ENCODE results near the gene BCAS3.
"Not testable (repeated sequence)": the region's sequence is repeated elsewhere in the genome, so short reads cannot be mapped to it uniquely, and the experiment has no call there.

Gene BCAS3

DNA sequence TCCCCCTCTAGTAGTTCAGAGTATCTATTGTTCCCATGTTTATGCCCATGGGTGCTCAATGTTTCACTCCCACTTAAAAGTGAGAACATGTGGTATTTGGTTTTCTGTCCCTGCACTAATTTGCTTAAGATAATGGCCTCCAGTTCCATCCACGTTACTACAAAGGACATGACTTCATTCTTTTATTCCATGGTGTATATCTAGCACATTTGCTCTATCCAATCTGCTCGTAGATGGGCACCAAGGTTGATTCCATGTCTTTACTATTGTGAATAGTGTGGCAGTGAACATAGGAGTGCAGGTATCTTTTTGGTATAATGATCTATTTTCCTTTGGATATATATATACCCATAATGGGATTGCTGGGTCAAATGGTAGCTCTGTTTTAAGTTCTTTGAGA lies 552.8 kb downstream of the BCAS3 start:
- DNase-seq (ENCODE audit: low spot score), result no peak

DNA sequence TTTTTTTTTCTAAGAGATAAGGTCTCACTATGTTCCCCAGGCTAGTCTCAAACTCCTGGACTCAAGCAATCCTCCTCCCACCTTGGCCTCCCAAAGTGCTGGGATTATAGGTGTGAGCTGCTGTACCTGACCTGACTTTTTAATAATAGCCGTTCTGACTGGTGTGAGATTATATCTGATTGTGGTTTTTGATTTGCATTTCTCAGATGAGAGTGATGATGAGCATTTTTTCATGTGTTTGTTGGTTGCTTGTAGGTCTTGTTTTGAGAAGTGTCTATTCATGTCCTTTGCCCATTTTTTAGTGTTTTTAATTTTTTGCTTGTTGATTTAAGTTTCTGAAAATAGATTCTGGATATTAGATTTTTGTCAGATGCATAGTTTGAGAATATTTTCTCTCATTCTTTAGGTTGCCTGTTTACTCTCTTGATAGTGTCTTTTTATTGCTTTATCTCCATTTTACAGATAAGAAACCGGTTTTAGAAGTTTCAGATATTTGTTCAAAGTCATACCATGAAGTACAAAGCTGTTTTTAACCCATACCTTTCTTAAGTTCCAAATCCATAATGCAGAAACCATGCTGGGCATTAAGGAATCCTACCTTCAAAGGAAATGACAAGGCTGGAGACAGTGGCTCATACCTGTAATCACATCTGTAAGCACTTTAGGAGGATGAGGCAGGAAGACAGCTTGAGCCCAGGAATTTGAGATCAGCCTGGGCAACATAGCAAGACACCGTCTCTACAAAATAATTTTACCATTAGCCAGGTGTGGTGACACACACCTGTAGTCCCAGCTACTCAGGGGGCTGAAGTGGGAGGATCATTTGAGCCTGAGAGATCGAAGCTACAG lies 553.5 kb downstream of the BCAS3 start:
- DNase-seq (ENCODE audit: low spot score), result no peak

DNA sequence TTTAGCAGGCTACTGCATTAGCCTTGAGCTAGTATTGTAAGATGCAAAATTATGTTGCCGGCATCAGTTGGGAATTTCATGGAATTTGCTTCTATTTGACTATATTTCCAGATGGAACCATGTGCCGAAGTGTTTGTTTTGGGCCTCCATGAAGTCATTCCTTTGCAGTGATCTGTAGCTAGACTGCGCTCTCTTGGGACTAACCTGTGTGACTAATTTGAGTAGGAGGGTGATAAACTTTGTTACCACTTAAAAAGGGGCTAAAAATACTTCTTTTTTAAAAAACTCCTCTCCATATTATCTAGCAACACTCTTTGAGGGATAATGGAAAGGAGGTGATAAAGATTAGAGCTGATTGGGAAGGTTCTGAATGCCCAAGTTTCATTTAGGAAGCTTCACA lies 555.2 kb downstream of the BCAS3 start:
- no peak for DNase-seq (ENCODE audit: low spot score)

DNA sequence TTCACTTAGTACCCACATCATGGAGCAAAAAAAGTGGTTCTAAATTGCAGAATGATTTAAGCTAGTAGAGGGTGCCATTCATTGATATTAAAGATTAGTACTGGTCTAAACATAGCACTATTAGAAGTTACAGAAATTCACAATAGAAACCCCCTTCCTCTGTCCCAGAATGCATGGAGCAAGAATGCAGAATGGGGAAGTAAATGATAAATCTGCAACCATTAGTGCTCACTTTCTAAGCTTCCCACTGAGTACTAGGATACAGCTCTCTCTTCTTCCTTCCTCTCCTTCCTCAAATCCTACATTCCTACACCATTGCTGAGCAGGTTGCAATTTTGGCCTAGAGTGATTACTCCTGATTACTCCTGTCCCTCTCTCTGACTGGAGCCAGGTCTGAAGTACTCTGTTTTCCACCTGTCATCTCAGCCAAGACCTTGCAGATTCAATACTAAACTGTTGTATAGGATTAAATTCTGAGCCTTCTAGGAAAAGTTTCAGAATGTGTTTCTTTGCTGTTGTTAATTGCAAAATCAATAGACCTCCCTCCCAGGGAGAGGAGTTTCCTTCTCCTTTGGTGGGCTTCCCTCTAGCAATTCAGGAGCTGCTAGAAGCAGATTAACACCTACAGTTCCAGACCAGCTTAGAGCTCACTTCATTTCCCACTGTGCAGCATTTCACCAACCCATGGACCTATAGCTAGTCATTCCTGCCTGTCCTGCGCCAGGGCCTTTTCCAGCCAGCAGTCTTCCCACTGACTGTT lies 556.5 kb downstream of the BCAS3 start:
- no peak for DNase-seq (ENCODE audit: low spot score)

DNA sequence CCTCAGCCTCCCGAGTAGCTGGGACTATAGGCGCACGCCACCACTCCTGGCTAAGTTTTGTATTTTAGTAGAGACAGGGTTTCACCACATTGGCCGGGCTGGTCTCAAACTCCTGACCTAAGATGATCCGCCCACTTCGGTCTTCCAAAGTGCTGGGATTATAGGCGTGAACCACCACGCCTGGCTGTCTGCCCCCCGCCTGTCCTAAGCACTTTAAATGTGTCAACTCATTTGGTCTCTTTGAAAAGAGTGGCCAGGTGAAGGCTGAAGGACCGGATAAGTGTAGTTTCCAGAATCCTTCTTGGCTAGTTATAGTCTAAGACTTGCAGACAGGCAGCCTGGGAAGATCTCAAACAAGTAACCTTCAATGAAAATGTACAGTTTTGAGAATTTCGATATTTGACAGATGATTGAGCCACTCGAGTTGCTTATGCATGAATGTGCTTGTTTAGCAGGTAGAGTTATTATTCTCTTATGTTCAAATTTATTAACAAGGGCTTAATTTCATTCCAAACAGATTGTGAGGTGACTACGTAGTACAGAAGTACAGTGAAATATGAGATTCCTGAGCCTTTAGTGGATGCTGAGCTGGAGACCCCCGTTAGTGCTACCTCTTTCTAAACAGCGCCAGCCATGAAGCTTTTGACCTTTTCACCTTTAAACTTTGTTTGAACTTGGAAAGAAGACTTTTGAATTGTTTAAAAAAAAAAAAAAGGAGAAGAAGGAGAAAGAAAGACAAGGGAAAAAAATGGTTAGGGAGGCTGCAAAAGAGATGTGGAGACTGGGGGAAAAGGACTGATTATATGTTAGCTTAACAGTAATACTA lies 557.6 kb downstream of the BCAS3 start:
- DNase-seq (ENCODE audit: low spot score), result no peak

DNA sequence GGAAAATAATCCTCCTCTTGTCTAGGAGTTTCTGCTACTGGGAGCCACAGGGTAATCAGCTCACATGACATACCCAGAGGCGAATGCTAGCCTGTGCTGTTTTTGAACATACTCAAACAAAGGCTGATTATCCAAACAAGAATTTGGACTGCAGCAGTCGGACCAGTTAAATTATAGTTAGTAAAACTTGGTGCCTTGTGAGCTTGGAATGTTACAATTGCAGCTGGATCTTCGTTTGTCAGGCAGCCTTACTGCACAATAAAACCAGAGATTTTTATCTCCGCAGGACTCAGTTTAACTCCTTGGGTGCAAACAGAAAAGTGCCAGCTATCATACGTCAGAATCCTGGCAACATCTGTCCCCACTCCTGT lies 558.2 kb downstream of the BCAS3 start:
- no peak for DNase-seq (ENCODE audit: low spot score)

DNA sequence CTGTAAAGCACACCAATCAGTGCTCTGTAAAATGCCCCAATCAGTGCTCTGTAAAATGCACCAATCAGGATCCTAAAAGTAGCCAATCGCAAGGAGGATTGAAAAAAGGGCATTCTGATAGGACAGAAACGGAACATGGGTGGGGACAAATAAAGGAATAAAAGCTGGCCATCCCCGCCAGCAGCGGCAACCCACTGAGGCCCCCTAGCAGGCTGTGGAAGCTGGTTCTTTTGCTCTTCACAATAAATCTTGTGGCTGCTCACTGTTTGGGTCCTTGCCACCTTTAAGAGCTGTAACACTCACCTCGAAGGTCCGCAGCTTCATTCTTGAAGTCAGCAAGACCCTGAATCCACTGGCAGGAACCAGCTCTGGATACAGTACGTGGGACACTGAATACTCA lies 559.6 kb downstream of the BCAS3 start:
- DNase-seq (ENCODE audit: low spot score), result peak; percentile 23

DNA sequence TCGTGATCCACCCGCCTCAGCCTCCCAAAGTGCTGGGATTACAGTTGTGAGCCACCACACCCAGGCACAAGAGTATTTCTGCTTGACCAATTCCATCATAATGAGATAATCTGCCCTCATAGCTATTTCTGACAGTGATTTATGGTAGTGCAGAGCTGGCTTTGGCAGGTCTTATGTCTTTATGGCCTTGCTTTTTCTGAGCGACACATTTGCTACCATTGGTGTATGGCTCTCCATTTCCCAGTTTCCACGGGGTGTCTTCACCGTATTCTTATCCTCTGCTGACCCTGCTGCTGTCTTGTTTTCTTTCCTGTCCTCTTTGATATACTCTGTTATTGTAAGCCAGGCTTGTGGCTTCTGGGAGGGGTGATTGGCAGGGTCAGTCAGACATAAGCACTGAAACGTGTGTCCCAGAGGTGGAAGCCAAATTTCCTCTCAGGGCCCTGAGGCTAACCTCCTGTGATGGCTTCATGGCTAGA lies 560.8 kb downstream of the BCAS3 start:
- no peak for DNase-seq (ENCODE audit: low spot score)

DNA sequence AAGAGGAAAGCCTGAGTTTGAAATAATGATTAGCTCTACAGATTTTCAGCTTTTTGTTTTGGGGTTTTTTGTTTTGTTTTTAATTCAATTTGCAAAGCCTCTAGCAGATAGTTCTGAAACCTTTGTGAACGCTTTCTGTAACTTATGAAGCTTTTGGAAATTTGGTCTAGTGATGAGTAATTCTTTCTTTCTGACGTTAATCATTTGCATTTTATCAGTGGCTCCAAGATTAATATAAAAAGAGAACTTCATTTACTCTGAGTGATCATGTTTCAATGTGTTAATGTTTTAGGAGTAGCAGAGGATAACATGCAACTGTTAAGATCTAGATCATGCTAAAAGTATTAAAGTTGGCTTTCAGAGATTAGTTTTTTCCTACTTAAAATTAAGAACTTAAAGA lies 561.7 kb downstream of the BCAS3 start:
- DNase-seq (ENCODE audit: low spot score), result no peak

DNA sequence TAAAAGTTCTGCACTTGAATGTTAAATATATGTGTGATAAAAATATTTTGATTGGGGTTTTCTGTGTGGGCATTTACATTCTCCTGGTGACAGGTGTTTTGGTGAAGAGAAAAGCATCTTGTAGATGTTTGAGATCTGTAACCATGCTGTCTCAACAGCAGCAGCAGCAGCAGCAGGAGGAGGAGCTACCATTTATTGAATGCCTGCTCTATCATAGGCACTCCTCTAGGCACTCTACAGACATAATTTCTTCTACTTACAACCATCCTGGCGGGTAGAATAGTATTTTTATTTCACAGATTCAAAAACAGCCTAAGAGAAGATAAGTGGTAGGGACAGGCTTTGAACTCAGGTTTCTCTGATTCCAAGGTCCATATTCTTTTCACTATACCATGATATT lies 562.3 kb downstream of the BCAS3 start:
- DNase-seq (ENCODE audit: low spot score), result no peak

DNA sequence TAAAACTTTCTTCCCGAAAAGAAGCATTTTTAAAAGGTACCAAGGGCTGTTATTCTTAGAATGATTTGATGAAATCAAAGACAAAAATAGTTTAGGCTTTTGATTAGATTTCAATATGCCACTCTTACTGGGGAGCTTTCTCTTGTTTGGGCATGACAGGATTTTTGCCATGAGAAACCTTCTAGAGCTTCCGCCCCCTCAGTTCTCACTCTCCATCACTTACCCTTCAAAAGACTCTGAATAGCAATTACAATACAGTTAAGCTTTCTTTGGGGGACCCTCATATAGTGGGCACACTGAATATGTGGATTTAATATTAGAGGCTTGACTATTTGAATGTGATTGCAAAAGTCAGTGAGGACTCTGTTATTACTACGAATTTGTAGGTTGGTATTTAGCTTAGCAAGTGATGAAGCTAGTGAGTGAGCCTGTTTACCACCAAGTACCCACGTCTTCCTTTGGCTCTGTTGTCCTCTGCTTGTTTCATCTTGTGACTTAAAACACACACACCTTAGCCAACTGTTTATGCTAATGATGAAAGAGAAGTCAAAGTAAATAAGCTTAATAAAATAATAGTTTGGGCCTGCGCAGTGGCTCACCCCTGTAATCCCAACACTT lies 563.3 kb downstream of the BCAS3 start:
- no peak for DNase-seq (ENCODE audit: low spot score)

DNA sequence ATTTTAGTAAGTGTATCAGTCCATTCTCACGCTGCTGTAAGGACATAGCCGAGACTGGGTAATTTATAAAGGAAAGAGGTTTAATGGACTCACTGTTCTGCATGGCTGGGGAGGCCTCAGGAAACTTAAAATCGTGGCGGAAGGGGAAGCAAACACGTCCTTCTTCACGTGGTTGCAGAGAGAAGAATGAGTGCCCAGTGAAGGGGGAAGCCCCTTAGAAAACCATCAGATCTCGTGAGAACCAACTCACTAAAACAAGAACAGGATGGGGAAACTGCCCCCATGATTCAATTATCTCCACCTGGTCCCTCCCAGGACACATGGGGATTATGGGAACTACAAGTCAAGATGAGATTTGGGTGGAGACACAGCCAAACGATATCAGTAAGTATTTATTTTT lies 567.3 kb downstream of the BCAS3 start:
- not testable (repeated sequence) for DNase-seq (ENCODE audit: low spot score)

DNA sequence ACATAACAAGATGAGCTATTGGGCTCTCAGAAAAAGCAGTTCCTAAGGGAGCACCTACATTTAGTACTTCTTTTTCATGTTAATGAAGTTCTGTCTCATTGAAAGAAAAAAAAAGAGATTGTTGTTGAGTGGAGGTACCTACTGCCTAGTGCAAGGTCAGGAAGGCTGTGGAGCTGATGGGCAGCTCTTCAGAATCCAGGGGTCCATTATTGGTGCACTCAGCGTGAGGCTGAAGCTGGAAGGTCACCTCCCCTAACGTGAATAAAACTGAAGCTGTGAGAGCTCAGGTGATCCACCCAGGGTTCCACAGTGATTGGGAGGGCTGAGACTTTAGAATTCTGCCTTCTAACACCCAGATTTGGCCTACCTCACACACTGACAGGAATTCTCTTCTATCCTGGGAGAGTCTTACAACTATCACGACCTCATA lies 568.1 kb downstream of the BCAS3 start:
- no peak for DNase-seq (ENCODE audit: low spot score)

DNA sequence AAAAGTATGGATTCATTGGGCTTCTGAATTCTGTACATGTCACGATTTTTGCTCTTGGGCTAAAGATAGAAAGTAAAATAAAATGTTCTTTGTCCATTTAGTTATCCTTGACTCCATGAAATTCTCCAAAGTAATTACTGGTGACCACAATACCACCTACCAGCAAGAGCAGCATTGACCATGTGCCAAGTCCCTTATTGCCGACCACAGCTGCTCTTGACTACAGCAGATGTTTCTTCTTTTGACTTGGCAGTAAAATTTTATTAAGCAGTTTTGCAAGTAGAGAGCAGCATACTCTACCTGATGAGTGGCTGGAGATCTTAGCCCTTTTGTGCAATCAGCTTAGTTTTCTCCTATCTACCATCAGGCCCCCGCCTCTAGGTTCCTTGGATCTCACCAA lies 569.8 kb downstream of the BCAS3 start:
- no peak for DNase-seq (ENCODE audit: low spot score)

DNA sequence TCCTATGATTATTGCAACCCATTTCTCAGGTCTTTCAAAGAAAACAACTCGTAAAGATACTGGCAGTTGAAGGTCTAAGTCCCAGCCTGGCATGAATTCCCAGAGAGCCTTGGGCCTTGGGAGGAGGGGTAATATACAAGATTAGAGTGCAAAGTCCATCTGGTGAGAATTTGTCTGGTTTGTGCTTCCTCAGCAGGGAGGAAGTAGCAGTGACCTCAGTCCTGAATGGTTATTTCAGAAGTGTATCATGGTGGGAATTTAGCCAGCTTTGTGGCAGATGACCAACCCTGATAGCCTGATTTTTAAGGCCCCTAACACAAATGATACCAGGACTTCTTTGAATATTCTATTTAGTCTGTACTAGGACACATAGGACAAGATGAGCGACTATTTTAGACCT lies 570.7 kb downstream of the BCAS3 start:
- no peak for DNase-seq (ENCODE audit: low spot score)

DNA sequence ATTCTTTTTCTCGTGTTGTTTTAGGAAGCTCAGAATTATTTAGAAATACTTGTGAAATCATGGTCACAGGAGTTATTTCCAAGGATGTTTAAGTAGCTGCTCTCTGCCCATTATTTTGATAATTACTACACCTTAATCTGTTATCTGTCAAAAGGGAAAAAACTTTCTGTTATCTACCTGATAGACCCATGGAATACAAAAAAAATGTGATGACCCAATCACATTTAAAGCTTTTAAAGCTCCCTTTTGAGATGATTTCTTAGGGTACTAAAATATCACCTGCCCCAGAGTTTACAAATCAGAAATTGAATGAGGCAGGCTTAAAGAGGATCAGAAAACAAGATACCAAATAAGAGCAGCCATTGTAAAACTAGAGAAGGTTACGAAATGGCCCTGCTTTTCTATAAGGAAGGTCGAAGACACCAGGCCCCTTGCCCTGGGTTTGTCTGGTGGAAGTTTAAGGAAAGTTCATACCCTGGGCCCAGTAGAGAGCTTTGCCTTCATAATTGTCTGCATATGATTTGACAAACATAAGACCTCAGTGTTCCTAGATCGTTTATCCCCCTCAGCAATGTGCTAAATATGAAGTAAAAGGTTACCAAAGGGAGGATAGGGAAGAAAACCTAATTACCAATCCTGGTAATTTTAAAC lies 572.1 kb downstream of the BCAS3 start:
- DNase-seq (ENCODE audit: low spot score), result no peak

DNA sequence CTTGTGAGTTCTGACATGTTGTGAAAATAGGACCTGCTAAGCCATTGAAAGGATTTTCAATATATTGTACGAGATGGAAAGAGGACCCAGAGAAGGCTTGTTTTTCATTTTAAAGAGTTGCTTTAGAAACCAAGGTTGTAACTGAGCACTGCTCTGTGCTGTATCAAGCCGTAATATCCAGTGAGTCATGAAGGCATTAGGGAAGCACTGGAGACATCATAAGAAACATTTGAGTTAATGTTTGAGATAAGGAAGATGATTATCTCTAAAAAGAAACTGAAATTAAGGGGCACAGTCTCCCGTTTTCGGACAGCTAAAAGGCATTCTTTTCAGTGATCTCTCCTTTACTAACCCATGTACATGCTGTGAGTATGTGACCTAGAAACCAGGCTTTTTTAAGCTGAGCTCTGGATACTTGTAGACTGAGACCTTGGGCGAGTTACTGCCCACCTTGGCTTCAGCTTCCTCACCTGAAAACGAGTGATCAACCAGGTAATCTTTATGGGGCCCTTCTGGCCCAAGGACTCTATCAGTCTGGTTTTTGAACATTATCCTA lies 572.8 kb downstream of the BCAS3 start:
- DNase-seq (ENCODE audit: low spot score), result no peak

DNA sequence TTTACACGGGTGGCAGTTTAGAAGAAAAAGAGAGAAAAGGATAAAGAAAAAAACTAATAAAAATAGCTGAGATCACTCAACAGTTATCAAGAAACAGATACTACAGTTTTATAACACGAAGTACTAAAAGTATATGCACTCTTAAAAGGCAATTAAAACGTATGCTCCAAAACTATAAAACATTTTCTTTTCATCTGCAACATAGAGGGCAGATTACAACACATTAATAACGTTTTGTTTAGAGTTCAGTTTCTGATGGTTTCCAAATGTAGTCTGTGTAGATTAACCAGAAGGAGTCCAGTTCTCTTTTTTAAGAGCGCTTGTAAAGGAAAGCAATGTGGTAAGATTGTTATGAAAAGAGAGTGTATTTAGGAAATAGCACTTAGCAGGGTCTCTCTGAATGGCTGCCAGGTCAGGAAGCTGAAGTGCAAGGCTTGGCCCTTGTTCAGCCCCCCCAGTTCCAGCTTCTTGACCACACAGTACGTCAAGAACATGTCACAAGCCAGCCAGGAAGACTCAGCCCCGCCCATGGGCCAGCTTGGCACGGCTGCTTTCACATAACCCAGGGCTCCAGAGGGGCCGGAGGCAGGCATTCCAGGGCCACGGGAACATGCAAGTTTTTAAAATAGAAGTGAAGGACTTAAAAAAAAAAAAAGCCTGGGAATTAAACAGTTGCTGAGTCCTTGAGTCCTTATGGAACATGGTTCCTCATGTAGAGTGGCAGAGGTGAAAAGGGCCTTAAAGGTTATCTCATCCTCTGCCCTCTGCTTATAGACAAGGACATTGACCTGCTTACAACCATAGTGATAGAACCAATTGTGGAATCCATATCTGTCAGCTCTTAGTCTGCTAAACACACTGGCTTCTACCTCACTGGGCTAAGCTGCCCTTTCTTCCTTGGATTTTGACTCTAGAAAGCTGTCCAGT lies 574.6 kb downstream of the BCAS3 start:
- no peak for DNase-seq (ENCODE audit: low spot score)

DNA sequence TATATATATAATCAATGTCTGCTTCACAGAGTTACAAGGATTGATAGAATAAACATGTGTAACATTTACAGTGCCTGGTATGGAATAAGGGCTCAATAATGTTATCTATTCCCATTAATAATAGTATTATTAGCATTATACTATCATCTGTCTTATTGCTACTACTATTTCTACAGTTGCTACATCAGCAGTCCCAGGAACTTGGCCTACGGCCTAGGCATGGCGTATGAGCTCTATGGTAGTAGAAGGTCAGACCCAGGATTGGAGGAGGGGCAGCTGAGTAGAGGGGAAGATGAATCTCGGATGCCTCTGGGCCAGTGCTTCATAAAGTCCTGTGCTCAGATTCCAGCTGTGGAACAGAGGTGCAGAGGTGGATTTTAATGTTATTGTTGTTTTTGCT lies 575.7 kb downstream of the BCAS3 start:
- no peak for DNase-seq (ENCODE audit: low spot score)

DNA sequence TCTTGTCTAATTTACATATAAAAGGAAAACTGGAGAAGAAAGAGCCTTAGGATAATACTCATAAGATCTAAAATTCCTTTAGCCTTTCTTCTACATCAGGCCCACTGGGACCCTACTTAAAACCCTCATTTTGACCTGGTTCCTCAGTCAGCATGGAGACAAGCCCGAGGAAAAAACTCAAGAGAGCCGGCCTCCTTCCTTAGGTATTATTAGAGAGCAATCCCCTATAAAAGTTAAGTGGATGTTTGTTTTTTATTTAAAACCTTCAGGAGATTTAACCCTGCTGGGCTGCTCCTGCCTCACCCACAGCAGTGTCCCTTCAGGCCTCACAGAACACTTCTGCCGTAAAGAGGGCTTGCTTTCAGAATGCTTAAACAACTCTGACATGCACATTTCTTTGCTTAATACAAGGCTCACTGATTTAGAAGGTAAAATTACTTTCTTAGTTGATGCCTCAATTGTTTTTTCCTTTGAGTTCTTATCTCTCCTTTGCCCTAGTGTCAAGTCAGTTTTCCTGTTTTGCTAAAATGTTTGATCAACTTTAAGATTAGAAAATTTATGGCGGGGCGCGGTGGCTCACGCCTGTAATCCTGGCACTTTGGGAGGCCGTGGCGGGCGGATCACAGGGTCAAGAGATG lies 576.4 kb downstream of the BCAS3 start:
- no peak for DNase-seq (ENCODE audit: low spot score)
